ENCODE data around the gene KIF19. TPM values are rescaled to one million over a fixed set of nuclear protein-coding genes. Genes with fewer than 3 reads are reported as not detected.

Gene KIF19, protein sequence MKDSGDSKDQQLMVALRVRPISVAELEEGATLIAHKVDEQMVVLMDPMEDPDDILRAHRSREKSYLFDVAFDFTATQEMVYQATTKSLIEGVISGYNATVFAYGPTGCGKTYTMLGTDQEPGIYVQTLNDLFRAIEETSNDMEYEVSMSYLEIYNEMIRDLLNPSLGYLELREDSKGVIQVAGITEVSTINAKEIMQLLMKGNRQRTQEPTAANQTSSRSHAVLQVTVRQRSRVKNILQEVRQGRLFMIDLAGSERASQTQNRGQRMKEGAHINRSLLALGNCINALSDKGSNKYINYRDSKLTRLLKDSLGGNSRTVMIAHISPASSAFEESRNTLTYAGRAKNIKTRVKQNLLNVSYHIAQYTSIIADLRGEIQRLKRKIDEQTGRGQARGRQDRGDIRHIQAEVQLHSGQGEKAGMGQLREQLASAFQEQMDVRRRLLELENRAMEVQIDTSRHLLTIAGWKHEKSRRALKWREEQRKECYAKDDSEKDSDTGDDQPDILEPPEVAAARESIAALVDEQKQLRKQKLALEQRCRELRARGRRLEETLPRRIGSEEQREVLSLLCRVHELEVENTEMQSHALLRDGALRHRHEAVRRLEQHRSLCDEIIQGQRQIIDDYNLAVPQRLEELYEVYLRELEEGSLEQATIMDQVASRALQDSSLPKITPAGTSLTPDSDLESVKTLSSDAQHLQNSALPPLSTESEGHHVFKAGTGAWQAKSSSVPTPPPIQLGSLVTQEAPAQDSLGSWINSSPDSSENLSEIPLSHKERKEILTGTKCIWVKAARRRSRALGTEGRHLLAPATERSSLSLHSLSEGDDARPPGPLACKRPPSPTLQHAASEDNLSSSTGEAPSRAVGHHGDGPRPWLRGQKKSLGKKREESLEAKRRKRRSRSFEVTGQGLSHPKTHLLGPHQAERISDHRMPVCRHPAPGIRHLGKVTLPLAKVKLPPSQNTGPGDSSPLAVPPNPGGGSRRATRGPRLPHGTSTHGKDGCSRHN
- not detected for total RNA-seq (2013)
- polyA plus RNA-seq (not detected), polyA minus RNA-seq (not detected in 2 replicates), total RNA-seq (0 to 8.1 (median 0.17) reads per million in 11 experiments)

DNA sequence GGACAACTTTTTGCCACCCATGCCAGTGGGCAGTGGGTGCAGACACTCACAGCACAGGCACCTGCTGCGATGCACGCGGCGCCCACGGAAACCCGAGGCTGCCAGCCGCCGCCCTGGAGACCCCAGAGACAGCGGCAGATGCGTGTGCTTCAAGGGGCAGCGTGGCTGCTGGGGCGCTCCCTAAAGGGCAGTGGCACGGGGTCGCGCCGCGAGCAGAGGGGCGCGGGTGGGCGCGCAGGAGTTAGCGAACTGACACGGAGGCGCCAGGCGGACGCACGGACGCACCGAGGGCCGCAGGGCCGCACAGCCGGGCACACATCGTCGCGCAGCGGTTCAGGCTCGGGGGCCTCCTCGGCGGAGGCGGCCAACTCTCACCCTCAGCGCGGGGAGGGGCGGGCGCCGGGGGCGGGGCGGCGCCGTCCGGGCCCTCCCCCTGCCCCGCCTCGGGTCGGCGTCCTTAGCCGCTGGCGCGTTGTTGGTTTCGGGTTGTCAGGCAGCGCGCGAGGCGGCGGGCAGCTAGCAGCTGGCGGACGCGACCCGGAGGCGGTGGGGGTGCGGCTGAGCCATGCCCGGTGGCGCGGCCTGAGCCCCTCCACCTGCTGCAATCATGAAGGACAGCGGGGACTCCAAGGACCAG, at the start of gene KIF19:
Gene KIF19, plus strand, starts transcription at position 484 of the 637 bp plus-strand sequence. Its CDS starts 124 bp downstream, at position 608.
- no peak within 1 kb of the TSS for H3K27ac ChIP-seq (ENCODE audit: low read depth in 1 of 2, low read length in 2 of 2)
- H3K4me3 ChIP-seq (replicated peaks in 1 of 3; ENCODE audit: low read depth in 2 of 3, low read length in 3 of 3): peak within 1 kb of the TSS in 1 of 3 experiments; percentile 63
- H4K20me1 ChIP-seq (ENCODE audit: insufficient read depth, low read length): no peaks in the 10 kb centered on the region
- H3K4me2 ChIP-seq (replicated peaks; ENCODE audit: extremely low read depth, low read length, poor library complexity, severe bottlenecking): peak within 1 kb of the TSS; percentile 72
- peaks cover 12 to 40% of the 10 kb centered on the region in 2 donors for H3K27me3 ChIP-seq (ENCODE audit: control insufficient read depth in 2 of 2, insufficient read depth in 2 of 2, low read length in 2 of 2)
- no peaks in the 10 kb centered on the region for H3K79me2 ChIP-seq (ENCODE audit: insufficient read depth, low read length)
- H3K27me3 Mint-ChIP-seq (ENCODE audit: low read depth in 3 of 3): peaks cover 51 to 59% (median 58%) of the 10 kb centered on the region in 3 donors
- peaks cover 0 to 10% (median 0%) of the 10 kb centered on the region in 7 donors for H3K9me3 Mint-ChIP-seq
- no peak within 1 kb of the TSS for H3K9ac ChIP-seq (ENCODE audit: insufficient read depth, low read length, poor library complexity, severe bottlenecking)
- peaks cover 0 to 3% of the 10 kb centered on the region in 2 donors for H3K36me3 Mint-ChIP-seq
- H2AFZ ChIP-seq (ENCODE audit: insufficient read depth, low read depth, low read length, poor library complexity, severe bottlenecking): peak within 1 kb of the TSS; percentile 61
- 3% methylated on average over 73 of the region's 73 CpGs for WGBS (ENCODE audit: insufficient coverage)
- H3K9me3 ChIP-seq (replicated peaks in 1 of 2; ENCODE audit: control insufficient read depth in 1 of 2, insufficient read depth in 1 of 2, low read length in 2 of 2): no peaks in the 10 kb centered on the region
- H3K4me1 Mint-ChIP-seq: peaks cover 18% of the 10 kb centered on the region
- TF ChIP-seq, protein P1, sequence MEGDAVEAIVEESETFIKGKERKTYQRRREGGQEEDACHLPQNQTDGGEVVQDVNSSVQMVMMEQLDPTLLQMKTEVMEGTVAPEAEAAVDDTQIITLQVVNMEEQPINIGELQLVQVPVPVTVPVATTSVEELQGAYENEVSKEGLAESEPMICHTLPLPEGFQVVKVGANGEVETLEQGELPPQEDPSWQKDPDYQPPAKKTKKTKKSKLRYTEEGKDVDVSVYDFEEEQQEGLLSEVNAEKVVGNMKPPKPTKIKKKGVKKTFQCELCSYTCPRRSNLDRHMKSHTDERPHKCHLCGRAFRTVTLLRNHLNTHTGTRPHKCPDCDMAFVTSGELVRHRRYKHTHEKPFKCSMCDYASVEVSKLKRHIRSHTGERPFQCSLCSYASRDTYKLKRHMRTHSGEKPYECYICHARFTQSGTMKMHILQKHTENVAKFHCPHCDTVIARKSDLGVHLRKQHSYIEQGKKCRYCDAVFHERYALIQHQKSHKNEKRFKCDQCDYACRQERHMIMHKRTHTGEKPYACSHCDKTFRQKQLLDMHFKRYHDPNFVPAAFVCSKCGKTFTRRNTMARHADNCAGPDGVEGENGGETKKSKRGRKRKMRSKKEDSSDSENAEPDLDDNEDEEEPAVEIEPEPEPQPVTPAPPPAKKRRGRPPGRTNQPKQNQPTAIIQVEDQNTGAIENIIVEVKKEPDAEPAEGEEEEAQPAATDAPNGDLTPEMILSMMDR (IDR thresholded peaks at IDR 0.05): no peak
- H3K36me3 ChIP-seq (replicated peaks in 1 of 2; ENCODE audit: control insufficient read depth in 1 of 2, insufficient read depth in 2 of 2, low read length in 2 of 2): no peaks in the 10 kb centered on the region
- H3K4me3 Mint-ChIP-seq: peak within 1 kb of the TSS; percentile 52 to 83
- DNase-seq: no peak
- peak within 1 kb of the TSS in 1 of 7 donors; percentile 38 for H3K27ac Mint-ChIP-seq
- intact Hi-C loops (cut with micrococcal nuclease): no loop called here
- peaks cover 10 to 20% of the 10 kb centered on the region in 2 donors for H3K4me1 ChIP-seq (ENCODE audit: control insufficient read depth in 1 of 2, insufficient read depth in 2 of 2, low read length in 2 of 2)

All from CD14-positive monocyte (primary cell).